ENCODE data around the gene SSH2.

GRCh38 chr17:29674281-29674680, 255.7 kb downstream of the SSH2 start:
- TF ChIP-seq EZH2 (IDR thresholded peaks at IDR 0.05; ENCODE audit: borderline replicate concordance, low read length) = no peak
- TF ChIP-seq CTCF (conservative IDR thresholded peaks at IDR 0.05 in 1 of 2, IDR thresholded peaks at IDR 0.05 in 1 of 2; ENCODE audit: extremely low read depth in 1 of 2, insufficient read depth in 1 of 2, low read depth in 1 of 2, low read length in 2 of 2) = no peak

Data from mammary epithelial cell (primary cell).